Nephron (organoid): Measurements from ENCODE around the gene OSGEPL1.
"Not testable (repeated sequence)": the region's sequence is repeated elsewhere in the genome, so short reads cannot be mapped to it uniquely, and the experiment has no call there.

Experiments
- H3K27ac Mint-ChIP-seq, 3 experiments: 2 replicates each; pipeline ENCODE4 v1.8.0; 2020; ENCODE audit warnings: mixed read lengths in 3 of 3, mild to moderate bottlenecking in 2 of 3, moderate library complexity in 1 of 3
- H3K27me3 Mint-ChIP-seq: 2 replicates; pipeline ENCODE4 v1.8.0; 2021; ENCODE audit warnings: low read depth, mild to moderate bottlenecking, moderate library complexity, mixed read lengths
- H3K36me3 Mint-ChIP-seq: 2 replicates; pipeline ENCODE4 v1.8.0; 2020; ENCODE audit warnings: low read depth, mixed read lengths
- H3K4me1 Mint-ChIP-seq: 2 replicates; pipeline ENCODE4 v1.8.0; 2020; ENCODE audit warnings: mixed read lengths
- H3K4me3 Mint-ChIP-seq, 3 experiments: 2 replicates each; pipeline ENCODE4 v1.8.0; 2020; ENCODE audit warnings: mild to moderate bottlenecking in 3 of 3, mixed read lengths in 3 of 3, moderate library complexity in 2 of 3
- H3K9me3 Mint-ChIP-seq: 2 replicates; pipeline ENCODE4 v1.8.0; 2020; ENCODE audit warnings: mixed read lengths
- TF ChIP-seq, protein P1 (sequence below), 3 experiments: fragments of 200-600 bp; sonication (generic); IDR thresholded peaks; one replicate each; pipeline ENCODE4 v1.5.0; 2021; ENCODE audit warnings: antibody characterized with exemption in 3 of 3; ENCODE audit not compliant: unreplicated experiment in 3 of 3

Gene OSGEPL1

DNA sequence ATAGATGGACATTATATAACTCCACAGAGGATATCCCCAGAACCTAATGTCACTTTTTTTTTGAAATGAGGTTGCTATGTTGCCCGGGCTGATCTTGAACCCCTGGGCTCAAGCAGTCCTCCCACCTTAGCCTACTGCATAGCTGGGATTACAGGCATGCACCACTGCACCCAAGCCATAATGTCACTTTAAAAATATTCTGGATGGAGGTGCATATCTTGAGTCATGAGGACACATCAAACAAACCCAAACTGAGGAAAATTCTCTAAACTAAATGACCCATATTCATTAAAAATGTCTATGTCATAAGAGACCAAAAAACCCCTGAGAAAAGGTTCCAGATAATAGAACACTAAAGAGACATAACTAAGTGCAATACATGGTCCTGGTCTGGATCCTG, 36.3 kb downstream of the OSGEPL1 start:
- H3K27me3 Mint-ChIP-seq: no peaks in the 10 kb centered on the region
- TF ChIP-seq, protein P1, sequence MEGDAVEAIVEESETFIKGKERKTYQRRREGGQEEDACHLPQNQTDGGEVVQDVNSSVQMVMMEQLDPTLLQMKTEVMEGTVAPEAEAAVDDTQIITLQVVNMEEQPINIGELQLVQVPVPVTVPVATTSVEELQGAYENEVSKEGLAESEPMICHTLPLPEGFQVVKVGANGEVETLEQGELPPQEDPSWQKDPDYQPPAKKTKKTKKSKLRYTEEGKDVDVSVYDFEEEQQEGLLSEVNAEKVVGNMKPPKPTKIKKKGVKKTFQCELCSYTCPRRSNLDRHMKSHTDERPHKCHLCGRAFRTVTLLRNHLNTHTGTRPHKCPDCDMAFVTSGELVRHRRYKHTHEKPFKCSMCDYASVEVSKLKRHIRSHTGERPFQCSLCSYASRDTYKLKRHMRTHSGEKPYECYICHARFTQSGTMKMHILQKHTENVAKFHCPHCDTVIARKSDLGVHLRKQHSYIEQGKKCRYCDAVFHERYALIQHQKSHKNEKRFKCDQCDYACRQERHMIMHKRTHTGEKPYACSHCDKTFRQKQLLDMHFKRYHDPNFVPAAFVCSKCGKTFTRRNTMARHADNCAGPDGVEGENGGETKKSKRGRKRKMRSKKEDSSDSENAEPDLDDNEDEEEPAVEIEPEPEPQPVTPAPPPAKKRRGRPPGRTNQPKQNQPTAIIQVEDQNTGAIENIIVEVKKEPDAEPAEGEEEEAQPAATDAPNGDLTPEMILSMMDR (IDR thresholded peaks at IDR 0.05; ENCODE audit: unreplicated experiment in 3 of 3): no peak
- H3K9me3 Mint-ChIP-seq: no peaks in the 10 kb centered on the region
- peaks cover 3% of the 10 kb centered on the region for H3K36me3 Mint-ChIP-seq
- H3K27ac Mint-ChIP-seq: no peak overlapping the region
- H3K4me1 Mint-ChIP-seq: no peaks in the 10 kb centered on the region
- H3K4me3 Mint-ChIP-seq: no peak overlapping the region

DNA sequence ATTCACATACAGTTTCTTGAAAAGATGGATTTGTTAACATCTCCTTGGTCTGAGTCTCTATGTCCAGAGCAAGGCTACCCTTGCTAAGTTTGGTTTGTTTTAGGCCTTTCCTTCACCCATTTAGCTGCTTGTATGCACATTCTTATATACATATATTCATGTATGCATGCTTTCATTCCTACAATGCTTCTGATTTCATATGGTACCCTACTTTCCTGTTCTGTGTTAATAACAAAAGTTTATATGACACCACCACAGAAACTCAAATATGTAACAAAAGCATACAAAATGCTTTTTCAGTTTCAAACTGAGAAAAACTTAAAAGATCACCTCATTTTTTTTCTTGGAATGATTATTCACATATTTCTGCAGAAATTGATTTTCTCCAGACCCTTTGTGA, 39.4 kb downstream of the OSGEPL1 start:
- peaks cover 6% of the 10 kb centered on the region for H3K9me3 Mint-ChIP-seq
- no peaks in the 10 kb centered on the region for H3K27me3 Mint-ChIP-seq
- H3K27ac Mint-ChIP-seq: no peak overlapping the region
- no peak overlapping the region for H3K4me3 Mint-ChIP-seq
- H3K4me1 Mint-ChIP-seq: no peaks in the 10 kb centered on the region
- H3K36me3 Mint-ChIP-seq: peaks cover 8% of the 10 kb centered on the region
- TF ChIP-seq, protein P1 (IDR thresholded peaks at IDR 0.05; ENCODE audit: unreplicated experiment in 3 of 3): no peak

DNA sequence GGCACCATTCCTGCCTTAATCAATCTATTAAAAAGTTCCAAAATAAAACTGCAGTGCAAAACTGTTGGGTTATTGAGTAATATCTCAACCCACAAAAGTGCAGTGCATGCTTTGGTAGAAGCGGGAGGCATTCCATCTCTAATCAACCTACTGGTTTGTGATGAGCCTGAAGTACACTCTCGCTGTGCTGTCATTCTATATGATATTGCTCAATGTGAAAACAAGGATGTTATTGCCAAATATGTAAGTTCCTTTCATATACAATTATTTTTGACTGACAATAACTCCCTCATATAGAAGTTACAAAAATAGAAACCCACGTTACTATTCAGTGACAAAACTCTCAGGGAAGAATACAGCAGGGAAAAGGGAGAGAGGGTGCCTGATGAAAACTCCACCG, 43.0 kb downstream of the OSGEPL1 start:
- Mint-ChIP-seq H3K27ac (no peak overlapping the region), H3K27me3 (no peaks in the 10 kb centered on the region), H3K9me3 (peaks cover 26% of the 10 kb centered on the region), H3K4me1 (no peaks in the 10 kb centered on the region), H3K4me3 (no peak overlapping the region), H3K36me3 (peaks cover 20% of the 10 kb centered on the region)
- TF ChIP-seq, protein P1 (IDR thresholded peaks at IDR 0.05; ENCODE audit: unreplicated experiment in 3 of 3): no peak

DNA sequence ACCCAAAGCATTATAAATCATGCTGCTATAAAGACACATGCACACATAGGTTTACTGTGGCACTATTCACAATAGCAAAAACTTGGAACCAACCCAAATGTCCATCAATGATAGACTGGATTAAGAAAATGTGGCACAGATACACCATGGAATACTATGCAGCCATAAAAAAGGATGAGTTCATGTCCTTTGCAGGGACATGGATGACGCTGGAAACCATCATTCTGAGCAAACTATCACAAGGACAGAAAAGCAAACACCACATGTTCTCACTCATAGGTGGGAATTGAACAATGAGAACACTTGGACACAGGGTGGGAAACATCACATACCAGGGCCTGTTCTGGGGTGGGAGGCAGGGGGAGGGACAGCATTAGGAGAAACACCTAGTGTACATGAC, 45.0 kb downstream of the OSGEPL1 start:
- H3K4me1 Mint-ChIP-seq, H3K27me3 Mint-ChIP-seq, H3K4me3 Mint-ChIP-seq, H3K27ac Mint-ChIP-seq: not testable (repeated sequence)
- Mint-ChIP-seq H3K36me3 (peaks cover 27% of the 10 kb centered on the region), H3K9me3 (peaks cover 44% of the 10 kb centered on the region)

DNA sequence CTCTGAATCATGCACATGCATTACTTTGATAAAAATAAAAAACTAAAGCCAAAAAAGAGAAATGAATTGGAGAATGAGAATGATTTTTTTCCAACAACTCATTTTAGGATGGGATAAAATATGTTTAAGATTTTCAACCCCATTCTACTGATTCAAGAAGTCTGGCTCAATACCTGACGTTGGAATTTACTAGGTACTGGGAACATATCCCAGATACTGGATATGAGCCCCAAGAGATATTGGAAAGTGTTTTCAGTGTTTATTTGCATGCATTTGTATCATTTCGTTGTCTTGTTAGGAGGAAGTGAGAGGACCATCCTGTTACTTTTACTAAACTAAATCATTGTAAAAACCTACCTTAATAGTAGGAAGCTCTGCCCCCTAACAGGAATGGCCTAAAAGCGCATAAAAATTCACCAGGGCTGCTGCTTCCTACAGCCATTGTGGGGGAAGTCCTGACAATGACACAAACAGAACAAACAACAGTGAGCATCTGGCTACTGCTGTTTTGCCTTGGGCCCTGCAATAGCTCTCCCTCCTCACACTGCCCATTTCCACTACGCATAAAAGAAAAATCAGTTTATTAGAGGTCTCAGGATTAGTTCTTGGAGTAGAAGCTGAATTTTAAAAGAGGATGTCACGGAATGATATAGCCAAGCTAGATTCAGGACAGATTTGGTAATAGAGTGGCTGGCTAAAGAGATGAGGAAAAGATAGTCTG, 52.9 kb downstream of the OSGEPL1 start:
- peaks cover 18% of the 10 kb centered on the region for H3K9me3 Mint-ChIP-seq
- H3K4me1 Mint-ChIP-seq: no peaks in the 10 kb centered on the region
- H3K4me3 Mint-ChIP-seq: no peak overlapping the region
- H3K36me3 Mint-ChIP-seq: peaks cover 33% of the 10 kb centered on the region
- H3K27ac Mint-ChIP-seq: peak overlapping the region in 1 of 3 experiments; percentile 70
- H3K27me3 Mint-ChIP-seq: no peaks in the 10 kb centered on the region
- TF ChIP-seq, protein P1 (IDR thresholded peaks at IDR 0.05; ENCODE audit: unreplicated experiment in 3 of 3): no peak

DNA sequence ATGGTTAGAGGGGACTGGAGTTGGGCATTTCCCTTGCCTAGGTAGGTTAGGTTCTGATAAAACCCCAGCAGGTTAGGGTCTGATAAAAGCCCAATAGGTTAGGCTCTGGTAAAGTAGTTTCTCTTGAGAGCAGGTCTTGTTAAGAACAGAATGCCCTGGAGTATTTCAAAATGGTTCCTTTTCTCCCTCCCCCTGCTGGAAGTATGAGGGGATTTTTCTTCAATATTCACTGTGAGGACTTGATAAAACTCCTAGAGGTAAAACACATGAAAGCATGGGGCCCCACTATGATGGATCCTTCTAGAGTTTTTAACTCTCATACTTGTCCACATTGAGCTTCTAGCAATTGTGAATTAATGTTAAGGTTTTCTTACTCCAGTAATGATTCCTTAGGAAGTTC, 60.5 kb downstream of the OSGEPL1 start:
- H3K27me3 Mint-ChIP-seq: no peaks in the 10 kb centered on the region

More for the DNA sequence above, 60.5 kb downstream of the OSGEPL1 start:
- Mint-ChIP-seq H3K27ac (no peak overlapping the region), H3K9me3 (no peaks in the 10 kb centered on the region), H3K4me1 (no peaks in the 10 kb centered on the region), H3K36me3 (peaks cover 4% of the 10 kb centered on the region), H3K4me3 (no peak overlapping the region)
- TF ChIP-seq, protein P1 (IDR thresholded peaks at IDR 0.05; ENCODE audit: unreplicated experiment in 3 of 3): no peak
